Measurements from ENCODE around the gene UQCRH.

GRCh38 chr1:46303872-46304326, 401 bp downstream of the UQCRH start:
- TF ChIP-seq YY1 (IDR thresholded peaks at IDR 0.05; ENCODE audit: insufficient read depth, insufficient read length) = no peak
- no peak for TF ChIP-seq SUZ12 (IDR thresholded peaks at IDR 0.05; ENCODE audit: extremely low read depth, insufficient read depth, insufficient read length)
- no peak for TF ChIP-seq ZNF274 (IDR thresholded peaks at IDR 0.05; ENCODE audit: low read depth, low read length)

Data from NT2/D1 (cell line).